NCI-H2029 treated with DMSO at 0.1 percent for 48 hours (cell line): ENCODE measurements around the gene SCO2.
"Not testable (repeated sequence)": the region's sequence is repeated elsewhere in the genome, so short reads cannot be mapped to it uniquely, and the experiment has no call there.

Source experiments
- DNase-seq: peaks from one replicate; lab custom pipeline; 2025; lab: John Stamatoyannopoulos, UW

The SCO2 gene

GRCh38 chr22:50551160-50551752, 25.9 kb upstream of the SCO2 start:
- DNase-seq, result no peak

- no peak for DNase-seq
These were observed 25.0 kb upstream of the SCO2 start for GRCh38 chr22:50550395-50550794.

GRCh38 chr22:50548921-50549790, 23.8 kb upstream of the SCO2 start:
- no peak for DNase-seq

- no peak for DNase-seq
These were observed 22.9 kb upstream of the SCO2 start for GRCh38 chr22:50548040-50548920.

GRCh38 chr22:50547263-50547985, 22.0 kb upstream of the SCO2 start:
- DNase-seq, result no peak

- no peak for DNase-seq
These were observed 21.2 kb upstream of the SCO2 start for GRCh38 chr22:50546326-50547262.

- DNase-seq, result no peak
These were observed 20.3 kb upstream of the SCO2 start, which contains the start of gene KLHDC7B for GRCh38 chr22:50545522-50546325. TSS of gene KLHDC7B (plus strand) at chr22:50545899. CDS start at chr22:50546244, 345 bp downstream.

GRCh38 chr22:50544746-50545253, 19.4 kb upstream of the SCO2 start:
- DNase-seq, result no peak

GRCh38 chr22:50544078-50544745, 18.8 kb upstream of the SCO2 start:
- no peak for DNase-seq

GRCh38 chr22:50542416-50542927, 17.1 kb upstream of the SCO2 start:
- no peak for DNase-seq

GRCh38 chr22:50541667-50542026, 16.2 kb upstream of the SCO2 start:
- not testable (repeated sequence) for DNase-seq

- no peak for DNase-seq
These were observed 15.0 kb upstream of the SCO2 start for GRCh38 chr22:50540381-50540780.

GRCh38 chr22:50537765-50538164, 12.4 kb upstream of the SCO2 start:
- no peak for DNase-seq

- no peak for DNase-seq
These were observed 10.8 kb upstream of the SCO2 start for GRCh38 chr22:50536226-50536625.

GRCh38 chr22:50535113-50535512, 9.7 kb upstream of the SCO2 start:
- DNase-seq, result no peak

- not testable (repeated sequence) for DNase-seq
These were observed 8.7 kb upstream of the SCO2 start for GRCh38 chr22:50533856-50534711.

- DNase-seq, result no peak
These were observed 7.7 kb upstream of the SCO2 start for GRCh38 chr22:50532824-50533796.
